HG02798 (cell line): ENCODE data around the gene APOA1.

Experiments
- ATAC-seq: cut with Tn5 transposase; IDR thresholded peaks from one replicate; pipeline ENCODE4 v1.9.1; 2021; ENCODE audit warnings: mild to moderate bottlenecking; ENCODE audit not compliant: unreplicated experiment, poor library complexity

Gene APOA1

DNA sequence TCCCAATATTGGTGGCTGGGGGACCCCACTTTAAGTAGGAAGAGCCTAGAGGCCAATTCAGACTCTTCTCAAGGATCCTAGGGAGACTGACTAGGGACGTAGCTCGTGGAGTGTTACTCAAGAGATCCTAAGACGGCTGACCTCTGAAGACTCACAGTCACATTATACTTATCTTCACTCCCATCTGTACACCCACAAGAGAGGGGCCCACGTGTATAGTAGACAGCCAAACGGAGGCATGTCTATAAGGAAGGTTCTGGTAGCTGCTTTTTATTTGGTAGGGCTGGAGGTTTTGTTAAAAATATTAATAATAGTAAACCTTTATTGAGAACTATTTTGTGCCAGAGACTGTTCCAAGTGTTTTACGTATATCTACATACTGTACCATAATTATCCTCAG, 22.9 kb upstream of the APOA1 start:
- ATAC-seq = no peak

DNA sequence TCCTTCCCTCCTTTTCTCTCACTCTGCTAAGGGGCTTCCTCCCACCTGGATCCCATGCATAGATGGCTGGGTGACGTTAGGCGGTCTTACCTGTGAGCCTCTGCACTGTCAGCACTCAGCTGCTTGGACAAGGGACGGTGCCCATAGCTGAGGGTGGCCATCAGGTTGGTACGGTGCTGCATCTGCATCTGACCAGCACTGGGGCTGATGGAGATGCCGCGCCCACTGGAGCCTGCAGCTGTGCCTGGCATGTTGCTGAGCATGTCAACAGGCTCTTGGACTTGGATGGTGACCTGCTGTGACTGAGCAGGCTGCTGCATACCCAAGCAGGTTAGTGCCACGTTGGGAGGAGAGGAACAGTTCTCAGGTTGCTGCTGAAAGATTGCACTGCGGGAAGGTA, 21.8 kb upstream of the APOA1 start:
- no peak for ATAC-seq

- no peak for ATAC-seq
These were observed 20.5 kb upstream of the APOA1 start for GRCh38 chr11:116857936-116858335.

GRCh38 chr11:116857316-116857715, 19.9 kb upstream of the APOA1 start:
- no peak for ATAC-seq

DNA sequence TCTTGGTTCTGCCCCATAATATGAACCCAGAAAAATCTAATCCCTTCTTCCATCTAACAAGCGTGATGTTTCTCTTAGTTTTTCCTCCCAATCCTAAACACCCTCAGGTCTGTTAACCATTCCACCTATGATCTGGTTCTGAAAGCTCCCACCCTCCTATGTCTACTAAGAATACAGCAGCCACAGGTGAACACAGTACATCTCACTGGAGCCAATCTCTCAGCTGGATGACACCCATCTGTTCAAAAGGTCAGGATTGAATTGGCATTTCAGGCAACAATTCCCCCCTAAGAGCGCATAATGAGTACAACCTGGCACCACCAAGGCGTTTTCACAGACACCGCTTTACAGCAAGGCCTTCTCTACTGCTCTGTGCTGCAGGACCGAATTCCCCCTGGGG, 19.0 kb upstream of the APOA1 start:
- ATAC-seq = no peak

GRCh38 chr11:116855413-116855812, 18.0 kb upstream of the APOA1 start:
- ATAC-seq = no peak

DNA sequence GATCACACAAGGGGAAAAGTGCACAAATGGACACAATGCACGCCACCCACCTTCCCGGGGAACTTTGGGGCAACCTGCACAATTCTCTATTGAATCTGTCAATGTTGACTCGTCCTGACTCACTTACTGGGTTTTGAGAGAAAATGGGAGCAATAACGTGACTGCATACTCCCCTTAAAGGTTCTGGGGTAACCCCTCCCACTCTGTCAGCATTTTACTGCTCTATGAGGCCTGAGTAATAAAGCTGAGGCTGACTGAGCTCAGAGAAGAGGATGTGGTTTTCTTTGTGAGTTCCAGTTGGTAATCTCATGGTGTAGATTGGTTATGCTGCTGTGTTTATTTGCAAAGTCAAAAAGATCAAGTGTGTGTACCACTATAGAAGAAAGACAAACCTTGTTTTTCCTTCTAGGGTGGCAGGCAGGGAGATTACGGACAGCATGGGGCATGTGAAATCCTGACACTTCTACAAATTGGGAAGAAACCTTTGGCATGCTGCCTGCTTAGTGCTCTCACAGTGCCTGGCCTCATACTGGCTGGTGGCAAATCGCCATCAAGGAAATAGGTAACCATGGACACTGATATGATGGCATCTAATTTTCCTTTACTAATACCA, 16.1 kb upstream of the APOA1 start:
- peak; percentile 95 for ATAC-seq

- peak; percentile 41 for ATAC-seq
These were observed 15.0 kb upstream of the APOA1 start for GRCh38 chr11:116852261-116853031.

DNA sequence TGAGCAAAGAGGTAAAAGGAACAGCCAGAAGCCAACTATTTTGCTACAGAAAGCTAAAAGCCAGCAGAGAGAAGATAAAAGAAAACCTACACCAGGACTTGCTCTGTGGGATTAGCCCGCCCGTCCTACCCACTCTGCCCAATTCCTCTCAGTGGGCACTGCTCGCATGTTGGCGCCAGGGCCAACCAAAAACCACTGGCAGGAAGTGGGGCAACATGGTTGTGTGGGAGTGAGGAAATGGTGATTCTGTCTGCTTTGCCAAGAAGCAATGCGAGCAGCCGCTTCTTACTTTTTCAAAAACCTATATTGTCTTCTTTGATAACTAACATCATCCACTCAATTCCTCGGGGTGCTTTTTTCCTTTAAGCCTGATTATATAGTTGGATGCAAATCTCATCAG, 14.2 kb upstream of the APOA1 start:
- ATAC-seq = no peak

- no peak for ATAC-seq
These were observed 12.1 kb upstream of the APOA1 start for GRCh38 chr11:116849486-116849885.

GRCh38 chr11:116849060-116849459, 11.6 kb upstream of the APOA1 start:
- ATAC-seq = no peak

DNA sequence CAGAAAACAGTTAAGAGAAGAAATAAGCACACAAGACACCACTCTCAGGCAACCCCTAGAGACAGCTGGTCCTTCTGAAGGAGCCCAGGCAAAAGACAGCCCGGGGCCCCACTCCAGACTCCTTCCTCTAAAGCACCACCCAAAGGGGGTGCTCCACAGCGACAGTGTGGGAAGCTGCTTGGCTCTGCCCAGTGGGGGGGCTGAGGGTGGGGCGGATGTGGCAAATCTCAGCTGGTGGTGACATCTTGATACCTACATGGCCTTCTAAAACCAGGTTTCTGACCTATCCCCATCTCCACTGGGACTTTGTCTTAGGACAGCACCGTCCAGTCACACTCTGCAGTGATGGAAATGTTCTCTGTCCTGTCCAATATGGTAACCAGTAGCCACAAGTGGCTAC, 10.2 kb upstream of the APOA1 start:
- ATAC-seq = no peak

DNA sequence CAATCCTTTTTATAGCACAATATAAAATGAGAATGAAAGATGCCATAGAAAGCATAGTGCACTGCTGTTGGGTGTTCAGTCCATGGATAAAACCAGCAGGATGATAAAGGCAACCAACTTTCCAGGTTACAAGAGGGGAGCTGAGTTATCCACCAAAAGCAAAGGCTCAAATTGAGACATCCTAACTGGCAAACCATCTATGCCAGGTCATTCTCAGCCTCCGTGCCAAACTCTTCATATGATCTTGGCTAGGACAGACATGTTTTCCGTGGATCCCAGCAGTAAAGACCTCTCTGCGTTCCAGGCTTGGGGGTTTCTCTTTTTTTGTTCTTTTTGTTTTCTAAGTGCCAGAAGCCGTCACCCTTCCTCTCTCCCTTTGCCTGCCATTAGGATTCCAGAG, 7.3 kb upstream of the APOA1 start:
- no peak for ATAC-seq

DNA sequence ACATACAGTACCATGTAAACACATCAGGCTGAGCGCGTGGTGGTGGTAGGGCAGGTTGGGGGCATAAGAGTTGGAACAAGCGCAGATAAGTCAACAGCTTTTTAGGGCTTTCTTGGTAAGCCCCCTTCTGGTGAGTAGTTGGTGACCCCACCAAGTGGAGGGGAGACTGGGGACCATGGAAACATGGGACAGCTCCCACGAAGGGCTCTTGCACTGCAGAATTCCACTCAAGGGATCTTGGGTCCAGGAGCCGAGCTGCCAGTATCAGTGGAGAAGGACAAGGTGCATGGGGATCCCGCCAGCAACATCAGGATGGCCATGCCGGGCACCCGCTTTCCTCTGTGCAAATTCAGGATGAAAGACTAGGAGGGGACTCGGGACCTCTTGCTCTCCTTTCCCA, 6.2 kb upstream of the APOA1 start:
- ATAC-seq = no peak

DNA sequence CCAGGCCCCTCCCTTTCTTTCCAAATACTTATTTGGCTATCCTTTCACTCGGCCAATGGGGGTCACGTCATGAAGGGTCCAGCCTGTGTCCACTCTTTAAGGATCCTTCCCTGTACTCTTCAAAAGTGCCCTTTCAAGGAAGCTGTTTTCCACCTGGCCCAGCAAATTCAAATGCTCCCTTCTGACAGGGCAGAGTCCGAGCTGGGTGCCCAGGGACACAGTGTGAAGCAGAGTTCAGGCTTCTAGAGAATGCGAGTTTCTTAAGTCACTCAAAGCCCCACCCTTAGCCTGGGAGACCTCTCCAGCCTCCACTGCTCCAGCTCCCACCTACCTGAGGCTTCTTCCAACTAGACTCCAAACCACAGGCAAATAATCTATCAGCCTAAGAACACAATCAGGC, 5.5 kb upstream of the APOA1 start:
- no peak for ATAC-seq

DNA sequence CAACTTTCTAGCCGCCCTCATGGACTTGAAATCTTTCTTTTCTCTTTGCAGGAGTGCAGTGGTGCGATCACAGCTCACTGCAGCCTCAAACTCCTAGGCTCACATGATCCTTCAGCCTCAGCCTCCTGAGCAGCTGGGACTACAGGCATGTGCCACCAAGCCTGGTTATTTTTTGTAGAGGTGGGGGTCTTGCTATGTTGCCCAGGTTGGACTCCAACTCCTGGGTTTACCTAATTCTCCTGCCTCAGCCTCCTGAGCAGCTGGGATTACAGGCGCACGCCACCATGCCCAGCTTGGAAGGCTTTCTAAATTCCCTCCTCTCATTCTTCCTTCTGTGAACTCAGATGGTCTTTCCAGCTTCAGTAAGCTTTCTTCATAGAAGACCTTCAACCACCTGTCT, 4.7 kb upstream of the APOA1 start:
- ATAC-seq = no peak

GRCh38 chr11:116840746-116841296, 3.4 kb upstream of the APOA1 start:
- no peak for ATAC-seq

DNA sequence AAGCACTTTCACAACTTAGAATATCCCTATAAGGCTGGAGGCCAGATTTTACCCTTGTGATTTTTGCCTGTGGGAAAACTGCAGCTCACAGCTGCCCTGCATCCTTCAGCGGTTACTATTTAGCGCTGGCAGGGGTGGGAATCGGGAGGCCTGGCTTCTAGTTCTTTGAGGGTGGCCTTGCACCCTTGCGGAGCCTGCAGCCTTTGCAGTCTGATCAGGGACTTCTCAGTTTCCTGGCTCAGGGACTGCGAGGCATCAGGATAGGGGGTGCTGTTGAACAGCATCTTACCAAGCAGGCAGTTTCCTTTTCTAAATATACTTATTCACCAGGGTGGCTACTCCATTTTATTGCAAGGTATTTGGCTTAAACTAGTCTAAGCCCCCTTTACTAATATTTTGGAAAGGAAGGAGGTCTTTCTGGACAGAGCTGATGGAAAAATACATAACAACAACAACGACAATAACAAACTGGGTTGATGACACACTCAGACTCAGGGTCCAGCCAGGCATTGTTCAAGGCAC, 2.9 kb upstream of the APOA1 start:
- ATAC-seq = no peak

DNA sequence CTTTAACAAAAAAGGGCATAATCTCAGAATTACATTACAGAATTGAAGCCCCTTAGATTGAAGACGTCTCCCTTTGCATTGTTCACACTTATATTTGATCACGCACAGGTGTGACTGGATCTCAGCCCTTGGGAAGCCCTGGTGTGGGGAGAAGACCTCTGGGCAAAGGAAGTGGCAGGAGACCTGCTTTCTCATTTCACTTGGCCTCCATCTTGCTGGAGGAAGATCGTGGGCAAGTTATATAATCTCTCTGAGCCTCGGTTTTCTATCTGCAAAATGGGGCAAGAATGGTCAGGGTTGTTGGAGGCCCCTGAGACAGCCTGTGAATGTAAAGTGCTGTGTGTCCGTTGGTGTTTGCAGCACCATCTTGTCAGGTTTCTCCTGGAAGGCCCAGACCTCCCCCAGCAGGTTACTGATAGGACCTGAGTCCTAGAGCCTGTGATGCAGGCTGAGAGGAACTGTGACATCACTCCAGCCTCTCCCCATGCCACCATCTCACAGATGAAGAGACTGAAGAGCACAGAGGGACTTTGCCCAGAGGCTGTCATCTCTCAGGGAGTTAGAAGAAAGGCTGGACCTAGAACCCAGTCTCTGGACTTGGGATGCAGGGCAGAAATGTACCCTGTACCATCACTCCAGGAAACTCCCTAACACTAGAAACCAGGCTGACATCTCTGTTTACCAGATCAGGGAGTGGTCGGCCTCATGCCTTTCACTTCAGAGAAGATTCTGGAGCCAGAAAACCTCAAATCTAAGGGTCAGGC, 1.1 kb upstream of the APOA1 start:
- ATAC-seq = no peak

DNA sequence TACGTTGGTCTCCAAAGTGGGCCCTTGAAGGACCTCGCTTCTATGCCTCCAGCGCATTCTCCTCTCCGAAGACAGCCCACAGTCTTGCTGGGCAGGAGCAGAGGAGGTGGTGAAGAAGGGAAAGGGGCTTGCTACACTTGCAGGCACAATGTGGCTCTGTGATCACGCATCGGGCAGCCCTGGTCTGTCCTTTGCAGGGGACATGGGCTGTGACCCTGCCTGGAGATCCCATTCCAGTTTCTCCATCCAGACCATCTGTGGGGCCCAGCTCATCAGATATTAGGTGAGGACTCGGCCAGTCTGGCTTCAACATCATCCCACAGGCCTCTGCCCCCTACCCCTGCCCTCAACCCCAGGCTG, 810 bp downstream of the APOA1 start:
- ATAC-seq = no peak
